SH-SY5Y (cell line): ENCODE measurements around the gene BMPR1B.

ENCODE experiments used
- GATA2 ChIP-seq: IDR thresholded peaks from 2 replicates; pipeline ENCODE4 v1.6.1; 2011; ENCODE audit warnings: mild to moderate bottlenecking, low read depth, low read length
- GATA3 ChIP-seq: IDR thresholded peaks from 2 replicates; pipeline ENCODE4 v1.6.1; 2011; ENCODE audit warnings: low read depth, mild to moderate bottlenecking, low read length, moderate library complexity

- TF ChIP-seq GATA2 (no peak), GATA3 (no peak)
Measured at GRCh38 chr4:94926936-94927335, 169.2 kb downstream of the BMPR1B start.
